SHP77 (cell line): ENCODE data around the gene ALCAM.
A peak's percentile ranks its signal among the peaks of the same experiment; 100 is the strongest.
"Not testable (repeated sequence)": the region's sequence is repeated elsewhere in the genome, so short reads cannot be mapped to it uniquely, and the experiment has no call there.

ENCODE experiments used
- DNase-seq, 2 experiments: peaks; one replicate each; lab custom pipeline; 2025; lab: John Stamatoyannopoulos, UW

Gene ALCAM

DNA sequence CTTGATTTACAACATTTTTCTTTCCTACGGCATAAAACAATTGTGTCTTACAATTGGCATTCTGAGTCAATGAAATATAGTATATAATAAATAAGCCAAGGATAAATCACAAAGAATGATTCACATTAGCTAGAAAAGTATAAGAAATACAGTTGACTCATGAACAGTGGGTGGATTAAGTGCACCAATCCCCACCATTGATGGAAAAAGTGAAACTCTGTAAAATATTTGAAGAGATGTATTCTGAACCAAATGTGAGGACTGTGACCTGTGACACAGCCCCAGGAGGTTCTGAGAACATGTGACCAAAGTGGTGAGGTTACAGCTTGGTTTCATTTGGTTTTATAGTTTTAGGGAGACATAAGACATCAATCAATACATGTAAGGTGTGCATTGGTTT, 227.5 kb downstream of the ALCAM start:
- DNase-seq: no peak

DNA sequence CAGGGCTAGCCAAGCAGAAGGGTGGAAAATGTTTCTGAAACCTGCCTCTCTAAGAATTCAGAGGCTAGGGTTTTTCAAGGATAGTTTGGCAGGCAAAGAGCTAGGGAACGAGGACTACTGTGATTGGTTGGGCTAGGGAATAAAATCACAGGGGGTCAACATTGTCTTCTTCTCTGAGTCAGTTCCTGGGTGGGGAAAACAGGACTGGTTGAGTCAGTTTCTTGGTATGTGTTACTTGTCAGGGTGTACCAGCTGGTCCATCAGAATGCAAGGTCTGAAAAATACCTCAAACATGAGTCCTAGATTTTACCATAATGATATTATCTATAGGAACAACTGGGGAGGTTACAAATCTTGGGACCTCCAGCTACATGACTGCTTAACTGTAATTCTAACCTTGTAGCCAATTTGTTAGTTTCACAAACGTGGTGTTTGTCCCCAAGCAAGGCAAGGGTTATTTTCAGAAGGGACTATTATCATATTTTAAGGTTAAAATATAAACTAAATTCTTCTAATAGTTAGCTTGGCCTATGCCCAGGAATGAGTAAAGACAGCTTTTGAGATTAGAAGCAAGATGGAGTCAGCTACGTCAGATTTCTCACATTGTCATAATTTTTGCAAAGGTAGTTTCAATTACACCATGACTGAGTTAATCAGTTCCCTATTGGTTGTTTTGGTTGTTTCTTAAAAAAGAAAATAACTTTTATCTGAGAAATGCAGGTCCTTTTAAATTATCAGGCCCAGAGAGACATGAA, 231.5 kb downstream of the ALCAM start:
- no peak for DNase-seq

DNA sequence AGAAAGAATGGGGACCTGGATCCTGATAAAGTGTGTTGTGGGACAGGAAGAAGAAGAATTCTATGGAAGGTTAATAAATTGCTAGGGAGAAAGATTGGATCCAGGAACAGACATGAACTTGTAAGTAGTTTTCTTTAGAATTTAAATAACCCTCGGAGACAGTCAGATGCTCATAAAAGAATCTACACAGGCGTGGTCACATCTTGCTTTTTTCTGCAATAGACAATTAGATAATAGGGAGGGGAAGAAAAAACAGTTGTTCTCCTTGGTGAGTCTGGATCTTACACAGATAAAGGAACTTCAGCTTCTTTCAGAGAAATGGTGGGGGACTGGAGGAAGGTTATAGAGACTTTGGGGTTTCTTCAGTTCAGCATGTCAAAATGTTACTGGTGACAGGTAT, 232.6 kb downstream of the ALCAM start:
- no peak for DNase-seq

DNA sequence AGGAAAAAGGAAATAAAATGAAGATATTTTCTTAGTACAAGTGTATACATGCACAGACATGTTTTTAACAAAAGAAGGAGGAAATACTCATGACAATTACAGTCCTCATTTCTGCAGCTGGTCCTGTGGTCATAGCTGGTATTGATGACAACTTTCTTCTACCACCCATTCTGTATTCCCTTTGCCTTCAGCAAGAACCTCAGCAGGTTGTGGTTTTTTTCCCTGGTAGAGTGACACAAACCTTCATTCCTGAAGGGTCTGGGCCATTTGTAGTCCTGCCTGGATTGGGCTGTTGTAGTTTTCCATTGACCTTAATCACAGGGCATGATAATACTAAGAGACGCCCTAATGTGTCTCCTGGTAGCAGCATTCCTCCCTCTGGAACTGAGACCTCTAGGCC, 235.0 kb downstream of the ALCAM start:
- not testable (repeated sequence) for DNase-seq

DNA sequence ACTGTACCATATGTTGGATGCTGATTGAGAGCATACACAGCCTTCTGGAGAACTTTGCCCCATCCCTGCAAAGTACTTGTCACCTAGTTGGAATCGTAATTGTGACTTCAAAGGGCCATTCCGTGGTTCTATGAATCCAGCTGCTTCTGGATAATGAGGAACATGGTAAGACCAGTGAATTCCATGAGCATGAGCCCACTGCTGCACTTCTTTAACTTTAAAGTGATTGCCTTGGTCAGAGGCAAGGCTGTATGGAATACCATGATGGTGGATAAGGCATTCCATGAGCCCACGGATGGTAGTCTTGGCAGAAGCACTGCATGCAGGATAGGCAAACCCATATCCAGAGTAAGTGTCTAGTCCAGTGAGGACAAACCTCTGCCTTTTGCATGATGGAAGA, 235.6 kb downstream of the ALCAM start:
- DNase-seq: not testable (repeated sequence)

DNA sequence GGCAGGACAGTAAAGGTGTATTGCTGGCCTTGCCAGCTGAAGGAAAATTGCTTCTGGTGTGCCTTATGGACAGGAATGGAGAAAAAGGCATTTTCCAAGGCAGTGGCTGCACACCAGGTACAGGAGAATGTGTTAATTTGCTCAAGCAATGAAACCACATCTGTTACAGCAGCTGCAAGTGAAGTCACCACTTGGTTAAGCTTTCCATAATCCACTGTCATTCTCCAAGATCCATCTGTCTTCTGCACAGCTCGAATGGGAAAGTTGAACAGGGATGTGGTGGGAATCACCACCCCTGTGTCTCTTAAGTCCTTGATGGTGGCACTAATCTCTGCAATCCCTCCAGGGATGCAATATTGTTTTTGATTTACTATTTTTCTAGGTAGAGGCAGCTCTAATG, 236.8 kb downstream of the ALCAM start:
- DNase-seq: not testable (repeated sequence)

DNA sequence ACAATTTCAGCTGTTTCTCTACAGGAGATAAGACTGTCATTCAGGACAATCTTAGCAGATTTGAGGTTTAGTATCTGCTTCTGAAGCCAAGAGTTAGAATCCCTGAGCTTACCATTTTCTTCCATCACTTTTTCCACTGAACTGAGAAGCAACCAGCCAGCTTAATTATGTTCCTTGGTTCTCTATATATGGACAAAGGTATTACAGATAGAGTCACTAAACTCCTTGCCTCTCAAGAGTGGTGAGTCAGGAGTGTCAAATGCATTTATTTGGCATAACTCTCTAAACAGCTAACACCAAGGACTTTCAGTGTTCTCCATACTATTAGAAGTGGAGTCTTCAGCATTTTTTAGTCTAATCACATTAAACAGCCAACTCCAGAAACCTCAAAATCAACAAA, 239.3 kb downstream of the ALCAM start:
- DNase-seq: no peak

DNA sequence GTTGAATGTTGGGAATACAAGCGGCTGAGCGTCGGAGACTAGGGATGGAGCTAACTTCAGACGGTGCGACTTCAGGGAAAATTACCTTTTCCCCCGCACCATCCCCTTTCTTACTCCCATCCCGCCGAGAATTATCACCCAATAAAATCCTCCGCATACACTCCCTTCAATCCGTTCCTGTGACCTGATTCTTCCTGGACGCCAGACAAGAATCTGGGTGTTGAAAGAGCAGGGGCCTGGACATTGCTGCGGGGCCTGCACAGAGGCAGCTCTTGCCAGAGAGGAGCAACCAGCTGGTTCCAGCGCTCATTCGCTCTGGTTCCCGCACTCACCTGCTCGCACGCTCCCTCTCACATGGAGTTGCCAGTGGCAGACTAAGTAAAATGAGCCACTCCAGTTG, 241.9 kb downstream of the ALCAM start:
- DNase-seq: no peak

DNA sequence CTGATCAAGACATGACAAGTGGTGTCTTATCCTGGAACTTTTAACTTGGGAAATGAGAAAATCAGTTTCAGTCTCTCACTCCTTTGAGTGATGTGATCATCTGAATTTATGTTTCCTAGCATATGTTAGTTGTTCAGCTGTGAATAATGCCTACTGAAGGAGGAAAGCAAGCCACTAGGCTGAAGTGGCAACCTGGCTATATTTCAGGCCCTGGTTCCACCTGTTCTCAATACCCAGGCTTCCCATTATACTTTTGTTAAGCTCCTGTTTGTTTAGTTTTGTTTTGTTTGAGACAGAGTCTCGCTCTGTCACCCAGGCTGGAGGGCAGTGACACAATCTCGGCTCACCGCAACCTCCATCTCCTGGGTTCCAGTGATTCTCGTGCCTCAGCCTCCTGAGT, 243.8 kb downstream of the ALCAM start:
- peak in 1 of 2 experiments; percentile 12 for DNase-seq

DNA sequence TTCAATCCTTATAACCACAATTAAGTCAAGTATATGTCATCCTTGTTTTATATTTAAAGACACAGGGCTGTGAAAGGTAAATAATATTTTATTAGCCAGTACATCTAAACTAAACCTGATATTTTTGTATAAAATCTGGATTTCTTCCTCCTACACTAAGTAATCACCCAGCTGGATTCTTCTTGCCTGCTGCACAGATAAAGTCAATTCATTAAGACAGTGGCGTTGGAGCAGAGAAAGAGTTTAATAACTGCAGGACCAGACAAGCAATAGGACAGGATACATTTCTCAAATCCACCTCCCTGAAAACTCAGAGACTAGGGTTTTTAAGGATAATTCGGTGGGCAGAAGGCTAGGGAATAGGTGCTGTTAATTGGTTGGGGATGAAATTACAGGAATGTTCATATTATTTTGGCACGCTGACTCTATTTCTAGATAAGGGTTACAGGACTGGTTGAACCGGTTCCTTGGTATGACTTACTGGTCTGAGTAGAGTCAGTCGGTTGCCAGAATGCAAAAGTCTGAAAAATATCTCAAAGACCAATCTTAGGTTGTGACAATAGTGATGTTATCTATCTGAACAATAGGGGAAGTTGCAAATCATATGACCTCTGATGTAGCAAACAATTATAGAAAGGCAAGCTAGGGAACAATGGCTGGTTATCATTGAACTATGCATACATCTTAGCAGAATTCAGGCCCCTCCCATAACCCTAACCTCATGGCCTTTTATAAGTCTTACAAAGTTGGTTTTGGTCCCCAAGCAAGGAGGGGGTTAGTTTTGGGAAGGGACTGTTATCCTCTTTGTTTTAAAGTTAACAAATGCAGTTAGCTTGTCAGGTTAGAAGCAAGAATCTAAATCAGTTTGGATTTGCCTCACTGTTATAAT, 244.8 kb downstream of the ALCAM start:
- no peak for DNase-seq

DNA sequence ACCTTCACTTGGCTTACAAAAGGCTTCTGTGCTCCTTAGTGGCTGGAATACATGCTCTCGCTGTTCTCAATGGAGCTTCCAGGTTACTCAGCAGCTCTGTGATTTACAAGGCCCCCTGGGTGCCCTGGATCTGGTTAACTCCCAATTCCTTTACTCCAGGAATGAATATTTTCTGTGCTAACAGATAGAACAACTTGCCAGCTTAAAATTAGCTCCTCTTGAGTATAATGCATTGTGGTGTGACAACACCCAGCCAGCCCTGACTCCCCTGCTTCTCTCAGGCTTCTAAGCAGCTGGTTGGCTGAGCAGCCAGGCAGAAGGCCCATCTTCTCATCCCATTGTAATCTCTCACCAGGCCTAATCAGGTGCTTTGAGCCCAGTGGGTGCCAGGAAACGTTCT, 246.4 kb downstream of the ALCAM start:
- DNase-seq: no peak

DNA sequence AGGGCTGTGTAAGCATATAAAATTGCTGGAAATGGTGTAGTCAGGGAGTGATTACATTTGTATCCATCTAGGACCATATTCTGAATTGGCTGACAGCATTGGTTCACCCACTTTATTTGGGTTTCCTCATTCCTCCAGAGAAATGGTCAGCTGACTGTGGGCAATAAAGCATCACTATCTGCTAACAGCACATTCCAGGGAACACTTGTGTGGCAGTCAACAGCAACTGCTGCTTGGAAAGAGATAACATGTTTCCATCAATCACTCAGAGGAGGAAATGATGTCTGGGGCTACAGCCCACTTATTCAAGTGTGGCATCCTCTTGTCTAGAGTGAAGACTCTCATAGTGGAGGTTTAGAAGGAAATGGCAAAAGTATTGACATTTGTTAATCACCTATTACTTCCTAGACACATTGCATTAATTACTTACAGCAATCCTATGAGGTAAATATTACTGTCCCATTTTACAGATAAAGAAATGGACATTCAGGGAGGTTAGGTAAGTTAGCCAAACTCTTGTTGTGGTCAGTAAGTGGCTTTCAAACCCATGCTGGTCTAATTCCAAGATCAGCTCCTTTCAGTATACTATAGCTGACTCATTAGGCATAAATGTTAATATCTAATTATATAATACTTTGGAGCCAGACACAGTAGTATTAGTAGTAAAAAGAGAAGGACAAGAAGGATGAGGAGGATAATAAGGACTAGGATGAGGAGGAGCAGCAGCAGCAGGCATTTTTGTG, 247.8 kb downstream of the ALCAM start:
- no peak for DNase-seq

DNA sequence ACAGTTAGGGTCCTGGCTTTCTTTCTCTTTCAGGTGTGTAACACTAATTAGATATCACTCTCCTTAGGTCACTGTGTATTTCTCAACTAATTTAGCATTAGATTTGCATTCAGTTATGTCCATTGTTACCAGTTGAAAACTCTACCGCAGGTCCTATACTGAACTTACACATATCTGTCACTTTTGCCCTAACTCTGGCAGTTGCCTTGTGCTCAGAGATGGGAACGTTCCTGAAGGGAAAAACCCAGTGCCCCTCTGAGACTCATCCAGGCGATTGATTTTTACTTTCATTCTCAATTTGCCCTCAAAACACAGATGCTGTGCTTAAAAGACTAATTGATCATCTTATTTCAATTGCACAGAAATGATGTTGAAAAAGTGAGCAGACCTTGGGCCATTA, 249.1 kb downstream of the ALCAM start:
- no peak for DNase-seq

DNA sequence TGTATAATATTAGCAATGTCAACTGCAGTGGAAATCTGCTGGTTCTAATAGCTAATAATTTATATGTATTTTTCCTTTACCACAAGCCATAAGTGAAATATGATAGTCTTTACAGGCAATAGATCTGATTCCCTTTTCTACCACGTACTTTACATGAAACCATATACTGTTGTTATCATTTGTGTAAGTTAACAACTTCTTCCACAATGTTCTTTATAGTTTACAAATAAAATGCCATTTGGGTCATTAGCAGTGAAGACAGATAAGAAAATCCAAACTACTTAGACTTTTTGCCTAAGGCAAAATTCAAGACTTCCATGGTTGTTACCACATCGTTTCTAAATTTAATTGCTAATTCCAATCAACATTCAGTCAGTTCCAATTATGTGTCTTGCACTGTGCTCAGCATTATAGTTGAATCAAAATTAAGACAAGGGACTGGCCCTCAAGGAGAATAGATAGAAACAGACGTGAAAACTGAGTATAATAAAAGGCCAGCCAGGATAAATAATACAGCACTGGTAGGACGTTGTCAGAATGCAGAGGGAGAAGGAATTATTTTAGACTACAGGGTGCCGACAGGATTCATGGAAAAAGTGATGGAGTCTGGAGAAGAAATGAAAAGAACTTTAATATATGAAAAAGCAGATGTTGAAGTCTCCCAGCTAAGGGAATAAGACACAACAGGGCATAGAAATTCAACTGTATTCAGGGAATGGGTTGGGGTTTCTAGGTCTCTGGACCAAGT, 249.8 kb downstream of the ALCAM start:
- no peak for DNase-seq

DNA sequence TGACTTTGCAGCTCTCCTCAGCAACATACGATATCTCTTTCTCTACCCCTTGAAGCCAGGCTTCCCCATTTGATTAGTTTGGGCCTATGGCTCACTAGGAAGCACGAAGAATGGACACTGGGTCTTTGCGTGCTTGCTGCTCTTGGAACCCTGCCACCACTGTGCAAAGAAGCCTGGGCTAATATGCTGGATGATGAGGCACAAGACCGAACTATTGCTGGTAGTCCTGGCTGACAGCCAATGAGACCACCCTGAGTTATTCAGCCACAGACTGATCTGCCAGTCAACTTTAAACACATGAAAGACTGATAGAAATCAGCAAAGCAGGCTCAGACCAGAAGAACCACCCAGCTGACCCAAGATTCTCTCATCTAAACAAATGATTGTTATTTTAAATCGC, 251.8 kb downstream of the ALCAM start:
- DNase-seq: peak in 1 of 2 experiments; percentile 63

DNA sequence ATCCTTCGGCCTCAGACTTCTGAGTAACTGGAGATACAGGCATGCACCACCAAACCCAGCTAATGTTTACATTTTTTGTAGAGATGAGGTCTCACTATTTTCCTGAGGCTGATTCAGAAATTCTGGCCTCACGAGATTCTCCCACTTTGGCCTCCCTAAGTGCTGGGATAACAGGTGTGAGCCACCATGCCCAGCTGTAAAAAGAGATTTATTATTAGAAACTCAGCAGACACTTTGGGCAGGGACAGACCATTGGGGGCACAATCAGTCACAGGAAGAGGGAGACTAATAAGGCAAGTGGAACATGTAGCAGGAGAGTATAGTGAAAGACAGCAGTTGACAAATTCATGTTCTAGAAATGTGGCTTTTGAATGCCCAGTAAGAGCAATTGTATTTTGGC, 252.9 kb downstream of the ALCAM start:
- no peak for DNase-seq

DNA sequence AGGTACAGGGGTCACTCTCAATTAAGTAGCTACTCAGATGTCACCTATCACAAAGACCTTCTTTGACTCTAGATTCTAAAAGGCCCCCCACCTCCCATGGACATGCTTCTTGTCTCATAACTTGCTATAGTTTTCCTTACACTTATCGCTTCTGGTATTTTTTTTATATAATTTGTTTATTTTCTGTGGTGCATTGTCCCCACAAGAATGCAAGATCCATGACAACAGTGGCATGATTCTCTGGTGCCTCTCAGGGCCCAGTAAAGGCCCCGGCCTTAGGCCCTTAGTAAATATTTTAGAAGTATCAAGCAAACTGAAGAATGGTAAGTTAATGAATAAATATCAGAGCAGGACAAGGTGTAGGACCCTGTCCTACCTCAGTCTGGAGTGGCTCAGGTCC, 253.5 kb downstream of the ALCAM start:
- DNase-seq: no peak

DNA sequence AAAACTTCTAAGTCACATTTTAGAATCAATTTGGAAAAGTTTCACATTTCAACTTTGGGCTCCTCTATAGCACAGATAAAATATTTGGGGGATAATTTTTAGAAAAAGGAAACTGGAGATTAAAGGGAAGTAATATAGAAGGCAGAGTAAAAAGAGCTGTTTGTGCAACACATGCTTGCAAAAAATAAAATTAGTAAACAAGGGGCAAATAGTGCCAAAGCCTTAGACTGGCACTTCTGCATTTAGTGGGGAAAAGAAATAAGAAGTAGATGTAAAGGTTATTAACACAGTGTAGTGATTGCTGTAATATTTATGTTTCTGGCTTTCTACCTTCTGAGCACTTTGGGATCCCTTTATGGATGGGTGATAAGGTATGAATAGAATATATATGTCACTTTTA, 255.5 kb downstream of the ALCAM start:
- no peak for DNase-seq
